SK-N-SH treated with all-trans-retinoic acid at 6 μM for 48 hours (cell line): Measurements from ENCODE around the gene BUB1B.

Experiments
- ATAC-seq: fragments of 200-7000 bp; cut with Tn5 transposase; 3 replicates; pipeline ENCODE4 v1.9.1; 2020; ENCODE audit warnings: mild to moderate bottlenecking, moderate library complexity
- ARNTL ChIP-seq: fragments of 450-650 bp; formaldehyde crosslinking; IDR thresholded peaks from 2 replicates; pipeline ENCODE4 v1.5.0; 2020; ENCODE audit warnings: low read depth, mild to moderate bottlenecking, moderate library complexity, borderline replicate concordance
- BACH2 ChIP-seq: fragments of 250-450 bp; sonication (Bioruptor Pico); IDR thresholded peaks from 2 replicates; pipeline ENCODE4 v1.9.0; 2021; ENCODE audit warnings: mild to moderate bottlenecking, borderline replicate concordance
- CREB5 ChIP-seq: fragments of 250-450 bp; sonication (Bioruptor Pico); IDR thresholded peaks from 2 replicates; pipeline ENCODE4 v1.5.1; 2020; ENCODE audit warnings: low read depth, mild to moderate bottlenecking, moderate library complexity
- CSDC2 ChIP-seq: fragments of 250-450 bp; sonication (Bioruptor Pico); IDR thresholded peaks from 2 replicates; pipeline ENCODE4 v1.5.0; 2020; ENCODE audit warnings: mild to moderate bottlenecking, moderate library complexity
- ESRRG ChIP-seq: fragments of 250-450 bp; sonication (Bioruptor Pico); IDR thresholded peaks from 2 replicates; pipeline ENCODE4 v1.6.1; 2021; ENCODE audit warnings: mild to moderate bottlenecking
- GLIS3 ChIP-seq: fragments of 250-450 bp; sonication (Bioruptor Pico); IDR thresholded peaks from 2 replicates; pipeline ENCODE4 v1.5.0; 2020; ENCODE audit warnings: mild to moderate bottlenecking, moderate library complexity
- ISL1 ChIP-seq: fragments of 250-450 bp; sonication (Bioruptor Pico); IDR thresholded peaks from 2 replicates; pipeline ENCODE4 v2.1.2; 2022; ENCODE audit warnings: mild to moderate bottlenecking, moderate library complexity
- OSR1 ChIP-seq: fragments of 250-450 bp; sonication (Bioruptor Pico); IDR thresholded peaks from 2 replicates; pipeline ENCODE4 v1.8.0; 2022; ENCODE audit warnings: moderate library complexity, mild to moderate bottlenecking, inconsistent platforms
- PATZ1 ChIP-seq: fragments of 250-450 bp; sonication (Bioruptor Pico); IDR thresholded peaks from 2 replicates; pipeline ENCODE4 v1.8.0; 2020; ENCODE audit warnings: mild to moderate bottlenecking, moderate library complexity, borderline replicate concordance
- POU6F1 ChIP-seq: fragments of 250-450 bp; sonication (Bioruptor Pico); IDR thresholded peaks from 2 replicates; pipeline ENCODE4 v1.8.0; 2021; ENCODE audit warnings: low read depth, mild to moderate bottlenecking, moderate library complexity, borderline replicate concordance
- PPARA ChIP-seq: fragments of 250-450 bp; sonication (Bioruptor Pico); IDR thresholded peaks from 2 replicates; pipeline ENCODE4 v1.5.0; 2020; ENCODE audit warnings: mild to moderate bottlenecking, borderline replicate concordance
- RARB ChIP-seq: fragments of 250-450 bp; sonication (Bioruptor Pico); IDR thresholded peaks from 2 replicates; pipeline ENCODE4 v1.8.0; 2021; ENCODE audit warnings: mild to moderate bottlenecking, moderate library complexity
- SNAI2 ChIP-seq: fragments of 250-450 bp; sonication (Bioruptor Pico); IDR thresholded peaks from 2 replicates; pipeline ENCODE4 v1.5.0; 2020; ENCODE audit warnings: mild to moderate bottlenecking, moderate library complexity
- TCF4 ChIP-seq: fragments of 250-450 bp; sonication (Bioruptor Pico); IDR thresholded peaks from 2 replicates; pipeline ENCODE4 v1.8.0; 2021; ENCODE audit warnings: mild to moderate bottlenecking, moderate library complexity, borderline replicate concordance
- TOX ChIP-seq: fragments of 250-450 bp; sonication (Bioruptor Pico); IDR thresholded peaks from 2 replicates; pipeline ENCODE4 v1.8.0; 2021; ENCODE audit warnings: mild to moderate bottlenecking, moderate library complexity, borderline replicate concordance
- TSHZ2 ChIP-seq: fragments of 250-450 bp; sonication (Bioruptor Pico); IDR thresholded peaks from 2 replicates; pipeline ENCODE4 v1.5.0; 2020; ENCODE audit warnings: mild to moderate bottlenecking, moderate library complexity
- ZFP3 ChIP-seq: fragments of 250-450 bp; sonication (Bioruptor Pico); IDR thresholded peaks from 2 replicates; pipeline ENCODE4 v1.5.0; 2020; ENCODE audit warnings: mild to moderate bottlenecking, moderate library complexity
- ZFP30 ChIP-seq: fragments of 450-650 bp; formaldehyde crosslinking; IDR thresholded peaks from 2 replicates; pipeline ENCODE4 v1.5.0; 2022; ENCODE audit warnings: mild to moderate bottlenecking, moderate library complexity
- ZNF565 ChIP-seq: fragments of 450-650 bp; formaldehyde crosslinking; conservative IDR thresholded peaks from 2 replicates; pipeline ENCODE4 v1.5.0; 2020; ENCODE audit warnings: low read depth, mild to moderate bottlenecking, moderate library complexity
- ZNF70 ChIP-seq: fragments of 450-650 bp; formaldehyde crosslinking; IDR thresholded peaks from 2 replicates; pipeline ENCODE4 v1.5.0; 2020; ENCODE audit warnings: mild to moderate bottlenecking, moderate library complexity
- ZNF8 ChIP-seq: fragments of 450-650 bp; formaldehyde crosslinking; IDR thresholded peaks from 2 replicates; pipeline ENCODE4 v1.5.0; 2020; ENCODE audit warnings: mild to moderate bottlenecking, moderate library complexity

Gene BUB1B

GRCh38 chr15:40192942-40193341, 32.1 kb downstream of the BUB1B start:
- TF ChIP-seq SNAI2 (CRISPR knock-in tag) (no peak), PATZ1 (CRISPR knock-in tag) (no peak), OSR1 (CRISPR knock-in tag) (no peak), ZFP3 (CRISPR knock-in tag) (no peak), GLIS3 (CRISPR knock-in tag) (no peak), ARNTL (CRISPR knock-in tag) (no peak), ZNF70 (CRISPR knock-in tag) (no peak), ESRRG (no peak), POU6F1 (CRISPR knock-in tag) (no peak), ZFP30 (CRISPR knock-in tag) (no peak)
- ATAC-seq, result no peak

GRCh38 chr15:40197434-40197833, 36.6 kb downstream of the BUB1B start:
- TF ChIP-seq ISL1 (CRISPR knock-in tag) (no peak), PATZ1 (CRISPR knock-in tag) (no peak), TOX (CRISPR knock-in tag) (no peak), CREB5 (no peak), TCF4 (CRISPR knock-in tag) (no peak), OSR1 (CRISPR knock-in tag) (no peak), ZNF8 (no peak), ZFP30 (CRISPR knock-in tag) (no peak), ARNTL (CRISPR knock-in tag) (no peak), ZNF565 (CRISPR knock-in tag) (no peak), RARB (CRISPR knock-in tag) (no peak), BACH2 (CRISPR knock-in tag) (no peak), ZFP3 (CRISPR knock-in tag) (no peak), TSHZ2 (no peak), ESRRG (no peak)
- ATAC-seq, result no peak

- no peak for ATAC-seq
- TF ChIP-seq BACH2 (CRISPR knock-in tag), result no peak
- TF ChIP-seq RARB (CRISPR knock-in tag), result no peak
- no peak for TF ChIP-seq ZFP3 (CRISPR knock-in tag)
- TF ChIP-seq ZNF70 (CRISPR knock-in tag), result no peak
- no peak for TF ChIP-seq ZNF8
- TF ChIP-seq PATZ1 (CRISPR knock-in tag), result no peak
- TF ChIP-seq OSR1 (CRISPR knock-in tag), result no peak
- no peak for TF ChIP-seq TCF4 (CRISPR knock-in tag)
- no peak for TF ChIP-seq ARNTL (CRISPR knock-in tag)
- TF ChIP-seq TSHZ2, result no peak
- no peak for TF ChIP-seq ZNF565 (CRISPR knock-in tag)
- TF ChIP-seq PPARA (CRISPR knock-in tag), result no peak
- TF ChIP-seq TOX (CRISPR knock-in tag), result no peak
- no peak for TF ChIP-seq CSDC2
Measured at GRCh38 chr15:40198355-40199085, 37.7 kb downstream of the BUB1B start.
